Ectodermal cell (in vitro differentiated cells): Measurements from ENCODE around the gene SERPINA6.

ENCODE experiments used
- H3K27ac ChIP-seq: 2 replicates; pipeline ENCODE4 v1.7.0; 2013; ENCODE audit warnings: mild to moderate bottlenecking, low read depth, low read length; ENCODE audit not compliant: insufficient read depth, poor library complexity, severe bottlenecking
- H3K27me3 ChIP-seq: 2 replicates; pipeline ENCODE4 v1.7.0; 2013; ENCODE audit warnings: mild to moderate bottlenecking, low read length; ENCODE audit not compliant: insufficient read depth, control insufficient read depth, poor library complexity, severe bottlenecking
- H3K36me3 ChIP-seq: one replicate; pipeline ENCODE4 v1.7.0; 2013; ENCODE audit warnings: low read length; ENCODE audit not compliant: control insufficient read depth, insufficient read depth
- H3K4me1 ChIP-seq: one replicate; pipeline ENCODE4 v1.7.0; 2013; ENCODE audit warnings: low read length; ENCODE audit not compliant: control insufficient read depth, insufficient read depth
- H3K4me3 ChIP-seq: 2 replicates; pipeline ENCODE4 v1.7.0; 2013; ENCODE audit warnings: low read depth, low read length, control low read depth; ENCODE audit not compliant: insufficient read depth
- H3K9me3 ChIP-seq: 2 replicates; pipeline ENCODE4 v1.7.0; 2013; ENCODE audit warnings: mild to moderate bottlenecking, low read length, moderate library complexity; ENCODE audit not compliant: control insufficient read depth
- WGBS, 2 experiments: methylation state at CpG; one replicate each; pipeline ENCODE4 v1.1.7; 2013; ENCODE audit warnings: missing lambda C conversion rate in 2 of 2; 5-methylcytosine and 5-hydroxymethylcytosine counted together

The SERPINA6 gene

GRCh38 chr14:94364964-94365363 lies 41.8 kb upstream of the SERPINA6 start:
- no peaks in the 10 kb centered on the region for H3K36me3 ChIP-seq
- no peaks in the 10 kb centered on the region for H3K27me3 ChIP-seq
- WGBS, 2 experiments = 58% methylated on average over 5 of the region's 5 CpGs
- H3K4me1 ChIP-seq = no peaks in the 10 kb centered on the region
- H3K4me3 ChIP-seq = no peak overlapping the region
- H3K9me3 ChIP-seq = no peaks in the 10 kb centered on the region
- H3K27ac ChIP-seq = no peak overlapping the region

- no peaks in the 10 kb centered on the region for H3K27me3 ChIP-seq
- H3K36me3 ChIP-seq = no peaks in the 10 kb centered on the region
- H3K9me3 ChIP-seq = no peaks in the 10 kb centered on the region
- no peak overlapping the region for H3K4me3 ChIP-seq
- H3K4me1 ChIP-seq = no peaks in the 10 kb centered on the region
- H3K27ac ChIP-seq = no peak overlapping the region
- 91 to 92% methylated on average over 3 of the region's 3 CpGs for WGBS, 2 experiments
Observed at GRCh38 chr14:94364037-94364436, 40.9 kb upstream of the SERPINA6 start.

- no peak overlapping the region for H3K27ac ChIP-seq
- WGBS, 2 experiments = 80% methylated on average over 12 of the region's 12 CpGs
Observed at GRCh38 chr14:94363151-94363624, 40.1 kb upstream of the SERPINA6 start.

GRCh38 chr14:94362614-94363133 lies 39.5 kb upstream of the SERPINA6 start:
- WGBS, 2 experiments = 86 to 88% methylated on average over 8 of the region's 8 CpGs
- Histone ChIP-seq H3K4me1 (no peaks in the 10 kb centered on the region), H3K9me3 (no peaks in the 10 kb centered on the region), H3K36me3 (no peaks in the 10 kb centered on the region), H3K4me3 (no peak overlapping the region), H3K27ac (no peak overlapping the region), H3K27me3 (no peaks in the 10 kb centered on the region)

More at GRCh38 chr14:94363151-94363624, 40.1 kb upstream of the SERPINA6 start:
- no peaks in the 10 kb centered on the region for H3K9me3 ChIP-seq
- H3K27me3 ChIP-seq = no peaks in the 10 kb centered on the region
- H3K4me3 ChIP-seq = no peak overlapping the region
- H3K36me3 ChIP-seq = no peaks in the 10 kb centered on the region
- H3K4me1 ChIP-seq = no peaks in the 10 kb centered on the region

- WGBS, 2 experiments = 92% methylated on average over 5 of the region's 7 CpGs
- no peaks in the 10 kb centered on the region for H3K4me1 ChIP-seq
- no peaks in the 10 kb centered on the region for H3K27me3 ChIP-seq
Observed at GRCh38 chr14:94361682-94362081, 38.5 kb upstream of the SERPINA6 start.

GRCh38 chr14:94360945-94361565 lies 37.9 kb upstream of the SERPINA6 start:
- Histone ChIP-seq H3K27me3 (no peaks in the 10 kb centered on the region), H3K4me1 (no peaks in the 10 kb centered on the region), H3K27ac (no peak overlapping the region), H3K36me3 (no peaks in the 10 kb centered on the region), H3K9me3 (no peaks in the 10 kb centered on the region), H3K4me3 (no peak overlapping the region)
- 90 to 92% methylated on average over 6 to 7 of the region's 7 CpGs for WGBS, 2 experiments

More at GRCh38 chr14:94361682-94362081, 38.5 kb upstream of the SERPINA6 start:
- no peak overlapping the region for H3K27ac ChIP-seq
- H3K4me3 ChIP-seq = no peak overlapping the region
- H3K36me3 ChIP-seq = no peaks in the 10 kb centered on the region
- no peaks in the 10 kb centered on the region for H3K9me3 ChIP-seq

GRCh38 chr14:94357166-94357565 lies 34.0 kb upstream of the SERPINA6 start:
- no peaks in the 10 kb centered on the region for H3K9me3 ChIP-seq
- H3K4me3 ChIP-seq = no peak overlapping the region
- H3K27me3 ChIP-seq = no peaks in the 10 kb centered on the region
- WGBS, 2 experiments = 90 to 93% methylated on average over 1 of the region's 1 CpG
- no peaks in the 10 kb centered on the region for H3K4me1 ChIP-seq
- no peak overlapping the region for H3K27ac ChIP-seq
- no peaks in the 10 kb centered on the region for H3K36me3 ChIP-seq

GRCh38 chr14:94356379-94357056 lies 33.4 kb upstream of the SERPINA6 start:
- Histone ChIP-seq H3K9me3 (no peaks in the 10 kb centered on the region), H3K4me3 (no peak overlapping the region), H3K4me1 (no peaks in the 10 kb centered on the region), H3K36me3 (no peaks in the 10 kb centered on the region), H3K27ac (no peak overlapping the region), H3K27me3 (no peaks in the 10 kb centered on the region)
- 96% methylated on average over 5 of the region's 5 CpGs for WGBS, 2 experiments

- Histone ChIP-seq H3K4me1 (no peaks in the 10 kb centered on the region), H3K36me3 (no peaks in the 10 kb centered on the region), H3K4me3 (no peak overlapping the region), H3K27ac (no peak overlapping the region), H3K9me3 (no peaks in the 10 kb centered on the region), H3K27me3 (no peaks in the 10 kb centered on the region)
- 37% methylated on average over 14 of the region's 15 CpGs for WGBS, 2 experiments
Observed at GRCh38 chr14:94355191-94355794, 32.2 kb upstream of the SERPINA6 start.

- H3K4me3 ChIP-seq = no peak overlapping the region
- no peaks in the 10 kb centered on the region for H3K27me3 ChIP-seq
- 88 to 98% methylated on average over 3 of the region's 3 CpGs for WGBS, 2 experiments
- H3K27ac ChIP-seq = no peak overlapping the region
- H3K4me1 ChIP-seq = no peaks in the 10 kb centered on the region
- no peaks in the 10 kb centered on the region for H3K36me3 ChIP-seq
- no peaks in the 10 kb centered on the region for H3K9me3 ChIP-seq
Observed at GRCh38 chr14:94354638-94355185, 31.6 kb upstream of the SERPINA6 start.
